ENCODE data around the gene MVP.

DNA sequence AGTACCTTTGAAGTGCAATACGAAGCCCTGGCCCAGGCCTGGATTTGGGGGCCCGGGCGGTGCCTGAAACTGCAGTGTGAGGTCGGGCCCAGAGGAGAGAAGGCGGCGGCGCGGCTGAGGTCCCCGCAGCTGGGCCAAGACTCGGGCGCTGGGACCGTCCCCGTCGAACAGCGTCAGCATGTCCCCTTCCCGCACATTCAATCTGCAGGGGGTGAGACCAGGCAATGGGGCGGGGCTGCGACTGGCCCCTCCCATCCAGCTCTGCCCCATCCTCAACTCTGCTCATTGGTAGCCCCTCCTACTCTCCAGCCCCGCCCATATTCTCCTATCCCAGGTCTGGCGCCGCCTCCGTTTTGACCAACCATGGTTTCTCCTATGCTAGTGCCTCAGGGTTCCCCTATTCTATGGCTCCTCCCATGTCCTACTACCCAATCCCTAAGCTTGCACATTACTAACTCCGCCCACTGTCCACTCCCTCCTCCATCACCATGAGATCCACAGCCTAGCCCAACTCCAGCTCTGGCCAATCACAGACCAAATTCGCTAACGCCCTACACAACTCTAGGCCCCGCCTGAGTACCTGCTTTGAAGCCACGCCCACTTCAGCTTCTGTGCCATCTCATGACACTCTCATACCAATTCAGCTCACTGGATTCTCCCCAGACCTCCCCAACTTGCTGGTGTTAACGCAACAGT, 57.2 kb downstream of the MVP start:
- no peak for TF ChIP-seq GATA2 (IDR thresholded peaks at IDR 0.05; ENCODE audit: low read depth, low read length)
- no peak for TF ChIP-seq GATA3 (IDR thresholded peaks at IDR 0.05; ENCODE audit: low read depth, low read length)

All from SH-SY5Y (cell line).